MCF 10A (cell line): Measurements from ENCODE around the gene RSPH9. TPM values are rescaled to one million over a fixed set of nuclear protein-coding genes. Genes with fewer than 3 reads are reported as not detected.

Experiments used
- BruUV-seq: library from RNA; stranded (reverse); fragments of 400-500 nt; replicated peaks from 2 replicates; lab custom pipeline; 2021; lab: Mats Ljungman, UMichigan
- CTCF ChIA-PET: fragments of 300-600 bp; sonication (Branson Sonifier 250); formaldehyde crosslinking; extraction: SDS; loops from one replicate; lab custom pipeline; 2021; ENCODE audit warnings: antibody characterized with exemption, inconsistent platforms; lab: Yijun Ruan, JAX
- POLR2A ChIA-PET: fragments of 300-600, 350-650 bp; sonication (Branson Sonifier 250); formaldehyde crosslinking; extraction: SDS; loops from one replicate; lab custom pipeline; 2020; ENCODE audit warnings: antibody characterized with exemption, inconsistent platforms; lab: Yijun Ruan, JAX
- DNase-seq: peaks from one replicate; pipeline ENCODE4 v3.0.0-alpha.2; 2018; ENCODE audit not compliant: unreplicated experiment
- H3K27ac Mint-ChIP-seq: one replicate; pipeline ENCODE4 v1.8.0; 2022; ENCODE audit warnings: mild to moderate bottlenecking, low read depth, mixed read lengths; ENCODE audit not compliant: unreplicated experiment
- H3K27me3 Mint-ChIP-seq: one replicate; pipeline ENCODE4 v1.8.0; 2022; ENCODE audit warnings: mixed read lengths; ENCODE audit not compliant: insufficient read depth, unreplicated experiment
- H3K36me3 Mint-ChIP-seq: one replicate; pipeline ENCODE4 v1.8.0; 2022; ENCODE audit warnings: mild to moderate bottlenecking, moderate library complexity, mixed read lengths; ENCODE audit not compliant: insufficient read depth, unreplicated experiment
- H3K4me1 Mint-ChIP-seq: one replicate; pipeline ENCODE4 v1.8.0; 2022; ENCODE audit warnings: mixed read lengths; ENCODE audit not compliant: insufficient read depth, unreplicated experiment
- H3K4me3 Mint-ChIP-seq: one replicate; pipeline ENCODE4 v1.8.0; 2022; ENCODE audit warnings: mild to moderate bottlenecking, moderate library complexity, mixed read lengths; ENCODE audit not compliant: unreplicated experiment
- H3K9me3 Mint-ChIP-seq: one replicate; pipeline ENCODE4 v1.8.0; 2022; ENCODE audit warnings: mixed read lengths; ENCODE audit not compliant: unreplicated experiment
- intact Hi-C: fragments of 100-400 bp; cut with micrococcal nuclease; formaldehyde crosslinking; loops from 2 replicates; pipeline ENCODE4 v1.14.1; 2022
- total RNA-seq: library from RNA; stranded (reverse); gene quantifications from 2 replicates; pipeline ENCODE4 v1.2.3, GENCODE V29; 2022
- TF ChIP-seq, protein P1 (sequence below): fragments of 200-600 bp; IDR thresholded peaks from one replicate; pipeline ENCODE4 v1.8.0; 2022; ENCODE audit warnings: antibody characterized with exemption, mild to moderate bottlenecking; ENCODE audit not compliant: unreplicated experiment

Gene RSPH9
- total RNA-seq, 1 experiment from 2014 or later, result not detected

DNA sequence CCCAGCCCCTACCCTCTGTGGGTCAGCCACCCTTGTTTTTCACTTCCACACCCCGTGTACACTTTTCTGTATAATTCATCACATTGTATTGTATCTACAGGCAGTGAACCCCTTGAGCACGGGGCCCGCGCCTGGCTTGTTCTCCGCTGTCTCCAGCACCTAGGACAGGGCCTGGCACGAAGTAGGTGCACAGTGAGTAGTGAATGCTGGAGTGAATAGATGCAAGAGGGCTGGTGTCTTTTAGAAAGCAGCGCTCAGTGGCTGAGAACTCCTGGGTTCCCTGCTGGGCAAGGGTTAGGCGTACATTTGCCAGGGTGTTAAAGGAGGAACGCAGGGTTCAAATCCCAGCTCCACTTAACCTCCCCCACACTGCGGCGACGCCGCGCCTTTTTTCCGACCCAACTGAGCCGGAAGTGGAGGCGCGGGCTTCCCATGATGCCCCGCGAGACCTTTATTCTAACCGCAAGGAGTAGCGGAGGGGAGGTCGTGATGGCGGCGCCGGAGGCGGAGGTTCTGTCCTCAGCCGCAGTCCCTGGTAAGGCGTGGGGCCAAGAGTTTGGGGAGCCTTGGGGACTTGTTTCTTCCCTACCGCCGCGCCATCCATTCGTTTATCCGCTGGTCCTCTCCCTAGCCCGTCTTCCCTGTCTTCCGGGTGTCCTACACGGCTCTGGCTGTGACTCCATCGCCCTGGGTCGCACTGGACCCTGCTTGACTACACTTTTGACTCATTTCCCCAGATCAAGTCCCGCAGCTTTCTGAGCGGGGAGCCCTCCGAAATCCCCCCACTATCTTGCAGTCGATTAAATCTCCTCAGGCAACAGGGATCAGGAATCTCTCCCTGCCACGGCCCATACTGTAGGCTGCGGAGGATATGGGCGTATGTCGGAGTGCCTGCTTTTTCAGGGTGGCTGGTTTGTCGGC is 9.2 kb upstream of the RSPH9 start, which contains the start of gene MAD2L1BP:
Gene MAD2L1BP, plus strand, starts transcription at position 454 of the 921 bp plus-strand sequence. Its CDS starts 36 bp downstream, at position 490.
- Mint-ChIP-seq H3K9me3 (no peaks in the 10 kb centered on the region), H3K4me1 (peaks cover 14% of the 10 kb centered on the region), H3K27me3 (no peaks in the 10 kb centered on the region), H3K36me3 (peaks cover 44% of the 10 kb centered on the region), H3K27ac (peak within 1 kb of the TSS; percentile 92), H3K4me3 (peak within 1 kb of the TSS; percentile 93)
- CTCF ChIA-PET, result interaction anchor here (0.7 to 1.7 kb wide), 3 partner anchors 14 to 51 kb away, joined by 3 to 6 read pairs (median 4); no protein-coding TSS in a partner anchor
- POLR2A ChIA-PET, result interaction anchor here (0.6 to 2.3 kb wide), 22 partner anchors 8 to 1066 kb away, joined by 3 to 9 read pairs (median 4); partner anchors contain the start of genes POLH and XPO5
- DNase-seq, result peak; percentile 77
- no TSS peak for BruUV-seq
- TF ChIP-seq, protein P1, sequence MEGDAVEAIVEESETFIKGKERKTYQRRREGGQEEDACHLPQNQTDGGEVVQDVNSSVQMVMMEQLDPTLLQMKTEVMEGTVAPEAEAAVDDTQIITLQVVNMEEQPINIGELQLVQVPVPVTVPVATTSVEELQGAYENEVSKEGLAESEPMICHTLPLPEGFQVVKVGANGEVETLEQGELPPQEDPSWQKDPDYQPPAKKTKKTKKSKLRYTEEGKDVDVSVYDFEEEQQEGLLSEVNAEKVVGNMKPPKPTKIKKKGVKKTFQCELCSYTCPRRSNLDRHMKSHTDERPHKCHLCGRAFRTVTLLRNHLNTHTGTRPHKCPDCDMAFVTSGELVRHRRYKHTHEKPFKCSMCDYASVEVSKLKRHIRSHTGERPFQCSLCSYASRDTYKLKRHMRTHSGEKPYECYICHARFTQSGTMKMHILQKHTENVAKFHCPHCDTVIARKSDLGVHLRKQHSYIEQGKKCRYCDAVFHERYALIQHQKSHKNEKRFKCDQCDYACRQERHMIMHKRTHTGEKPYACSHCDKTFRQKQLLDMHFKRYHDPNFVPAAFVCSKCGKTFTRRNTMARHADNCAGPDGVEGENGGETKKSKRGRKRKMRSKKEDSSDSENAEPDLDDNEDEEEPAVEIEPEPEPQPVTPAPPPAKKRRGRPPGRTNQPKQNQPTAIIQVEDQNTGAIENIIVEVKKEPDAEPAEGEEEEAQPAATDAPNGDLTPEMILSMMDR, result no peak
- intact Hi-C loops, result no loop called here

DNA sequence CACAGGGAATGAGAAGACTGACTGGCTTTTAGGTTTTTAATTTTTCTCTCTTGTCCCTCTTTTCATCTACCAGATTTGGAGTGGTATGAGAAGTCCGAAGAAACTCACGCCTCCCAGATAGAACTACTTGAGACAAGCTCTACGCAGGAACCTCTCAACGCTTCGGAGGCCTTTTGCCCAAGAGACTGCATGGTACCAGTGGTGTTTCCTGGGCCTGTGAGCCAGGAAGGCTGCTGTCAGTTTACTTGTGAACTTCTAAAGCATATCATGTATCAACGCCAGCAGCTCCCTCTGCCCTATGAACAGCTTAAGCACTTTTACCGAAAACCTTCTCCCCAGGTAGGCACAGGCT is 8.6 kb upstream of the RSPH9 start:
- intact Hi-C loops, result no loop called here
- peak overlapping the region; percentile 93 for H3K4me3 Mint-ChIP-seq
- no peak for DNase-seq
- peaks cover 10% of the 10 kb centered on the region for H3K4me1 Mint-ChIP-seq
- TF ChIP-seq, protein P1, result no peak
- ChIA-PET CTCF (interaction anchor here (0.5 to 1.7 kb wide), 5 partner anchors 29 to 278 kb away, joined by 3 to 6 read pairs (median 3); no protein-coding TSS in a partner anchor), POLR2A (interaction anchor here (0.7 to 2.3 kb wide), 17 partner anchors 9 to 1066 kb away, joined by 3 to 8 read pairs (median 4); partner anchors contain the start of genes POLH and XPO5)
- H3K36me3 Mint-ChIP-seq, result peaks cover 50% of the 10 kb centered on the region
- peak overlapping the region; percentile 92 for H3K27ac Mint-ChIP-seq
- BruUV-seq, result TSS peak; percentile 61
- H3K27me3 Mint-ChIP-seq, result no peaks in the 10 kb centered on the region
- H3K9me3 Mint-ChIP-seq, result no peaks in the 10 kb centered on the region

DNA sequence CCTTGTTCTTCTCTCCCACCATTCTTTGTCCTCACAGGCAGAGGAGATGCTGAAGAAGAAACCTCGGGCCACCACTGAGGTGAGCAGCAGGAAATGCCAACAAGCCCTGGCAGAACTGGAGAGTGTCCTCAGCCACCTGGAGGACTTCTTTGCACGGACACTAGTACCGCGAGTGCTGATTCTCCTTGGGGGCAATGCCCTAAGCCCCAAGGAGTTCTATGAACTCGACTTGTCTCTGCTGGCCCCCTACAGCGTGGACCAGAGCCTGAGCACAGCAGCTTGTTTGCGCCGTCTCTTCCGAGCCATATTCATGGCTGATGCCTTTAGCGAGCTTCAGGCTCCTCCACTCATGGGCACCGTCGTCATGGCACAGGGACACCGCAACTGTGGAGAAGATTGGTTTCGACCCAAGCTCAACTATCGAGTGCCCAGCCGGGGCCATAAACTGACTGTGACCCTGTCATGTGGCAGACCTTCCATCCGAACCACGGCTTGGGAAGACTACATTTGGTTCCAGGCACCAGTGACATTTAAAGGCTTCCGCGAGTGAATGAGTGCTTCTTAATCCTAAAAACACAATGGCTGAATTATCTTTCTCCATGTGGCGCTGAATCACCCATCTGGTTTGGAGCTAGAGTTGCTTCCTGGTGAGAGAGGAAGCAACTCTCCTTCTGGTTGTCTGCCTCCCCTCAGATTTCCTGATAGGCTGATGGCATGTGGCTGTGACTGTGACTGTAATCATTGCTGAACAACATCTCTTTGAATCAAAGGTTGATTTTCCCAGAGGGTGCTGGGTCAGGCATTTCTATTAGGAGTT is 4.6 kb upstream of the RSPH9 start:
- POLR2A ChIA-PET, result interaction anchor here (0.6 to 3.0 kb wide), 2 partner anchors 10 to 19 kb away, joined by 4 to 9 read pairs; partner anchors contain the start of gene GTPBP2
- DNase-seq, result no peak
- no peak overlapping the region for H3K4me3 Mint-ChIP-seq
- no peak overlapping the region for H3K27ac Mint-ChIP-seq
- TF ChIP-seq, protein P1, result no peak
- intact Hi-C loops, result no loop called here
- H3K4me1 Mint-ChIP-seq, result peaks cover 10% of the 10 kb centered on the region
- no peaks in the 10 kb centered on the region for H3K27me3 Mint-ChIP-seq
- H3K36me3 Mint-ChIP-seq, result peaks cover 51% of the 10 kb centered on the region
- no peaks in the 10 kb centered on the region for H3K9me3 Mint-ChIP-seq
- CTCF ChIA-PET, result interaction anchor here (1.1 kb wide), 1 partner anchor 32 kb away, joined by 3 read pairs; no protein-coding TSS in a partner anchor
- BruUV-seq, result no TSS peak
